ENCODE data around the gene SFSWAP.

The SFSWAP gene

GRCh38 chr12:131703161-131703560, 7.7 kb upstream of the SFSWAP start:
- TF ChIP-seq, protein P1, sequence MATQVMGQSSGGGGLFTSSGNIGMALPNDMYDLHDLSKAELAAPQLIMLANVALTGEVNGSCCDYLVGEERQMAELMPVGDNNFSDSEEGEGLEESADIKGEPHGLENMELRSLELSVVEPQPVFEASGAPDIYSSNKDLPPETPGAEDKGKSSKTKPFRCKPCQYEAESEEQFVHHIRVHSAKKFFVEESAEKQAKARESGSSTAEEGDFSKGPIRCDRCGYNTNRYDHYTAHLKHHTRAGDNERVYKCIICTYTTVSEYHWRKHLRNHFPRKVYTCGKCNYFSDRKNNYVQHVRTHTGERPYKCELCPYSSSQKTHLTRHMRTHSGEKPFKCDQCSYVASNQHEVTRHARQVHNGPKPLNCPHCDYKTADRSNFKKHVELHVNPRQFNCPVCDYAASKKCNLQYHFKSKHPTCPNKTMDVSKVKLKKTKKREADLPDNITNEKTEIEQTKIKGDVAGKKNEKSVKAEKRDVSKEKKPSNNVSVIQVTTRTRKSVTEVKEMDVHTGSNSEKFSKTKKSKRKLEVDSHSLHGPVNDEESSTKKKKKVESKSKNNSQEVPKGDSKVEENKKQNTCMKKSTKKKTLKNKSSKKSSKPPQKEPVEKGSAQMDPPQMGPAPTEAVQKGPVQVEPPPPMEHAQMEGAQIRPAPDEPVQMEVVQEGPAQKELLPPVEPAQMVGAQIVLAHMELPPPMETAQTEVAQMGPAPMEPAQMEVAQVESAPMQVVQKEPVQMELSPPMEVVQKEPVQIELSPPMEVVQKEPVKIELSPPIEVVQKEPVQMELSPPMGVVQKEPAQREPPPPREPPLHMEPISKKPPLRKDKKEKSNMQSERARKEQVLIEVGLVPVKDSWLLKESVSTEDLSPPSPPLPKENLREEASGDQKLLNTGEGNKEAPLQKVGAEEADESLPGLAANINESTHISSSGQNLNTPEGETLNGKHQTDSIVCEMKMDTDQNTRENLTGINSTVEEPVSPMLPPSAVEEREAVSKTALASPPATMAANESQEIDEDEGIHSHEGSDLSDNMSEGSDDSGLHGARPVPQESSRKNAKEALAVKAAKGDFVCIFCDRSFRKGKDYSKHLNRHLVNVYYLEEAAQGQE (IDR thresholded peaks at IDR 0.05; ENCODE audit: insufficient read depth in 1 of 2, low read depth in 2 of 2, low read length in 2 of 2): no peak

DNA sequence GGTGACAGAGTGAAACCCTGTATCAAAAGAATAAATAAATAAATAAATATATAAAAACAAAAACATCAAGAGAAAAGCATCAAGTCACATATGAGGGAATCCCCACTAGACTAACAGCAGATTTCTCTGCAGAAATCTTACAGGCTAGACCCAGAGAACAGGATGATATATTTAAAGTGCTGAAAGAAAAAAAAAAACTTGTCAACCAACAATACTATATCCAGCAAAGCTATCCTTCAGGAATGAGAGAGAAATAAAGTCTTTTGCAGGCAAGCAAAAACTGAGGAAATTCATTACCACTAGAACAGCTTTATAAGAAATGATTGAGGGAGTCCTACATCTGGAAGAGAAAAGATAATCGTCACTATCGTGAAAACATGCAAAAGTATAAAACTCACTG, 6.4 kb upstream of the SFSWAP start:
- TF ChIP-seq SIN3A (IDR thresholded peaks at IDR 0.05; ENCODE audit: borderline replicate concordance, insufficient read depth, low read length) (no peak), FOXP2 (optimal IDR thresholded peaks at IDR 0.05; ENCODE audit: borderline replicate concordance, extremely low read depth, extremely low read length, insufficient read depth) (no peak), TAF1 (IDR thresholded peaks at IDR 0.05; ENCODE audit: borderline replicate concordance, insufficient read depth, low read length) (no peak), POLR2AphosphoS5 (IDR thresholded peaks at IDR 0.05; ENCODE audit: low read depth, low read length) (no peak)
- TF ChIP-seq, protein P1 (IDR thresholded peaks at IDR 0.05; ENCODE audit: insufficient read depth in 1 of 2, low read depth in 2 of 2, low read length in 2 of 2): no peak

- no peak for TF ChIP-seq TAF1 (IDR thresholded peaks at IDR 0.05; ENCODE audit: borderline replicate concordance, insufficient read depth, low read length)
- no peak for TF ChIP-seq SIN3A (IDR thresholded peaks at IDR 0.05; ENCODE audit: borderline replicate concordance, insufficient read depth, low read length)
- no peak for TF ChIP-seq FOXP2 (optimal IDR thresholded peaks at IDR 0.05; ENCODE audit: borderline replicate concordance, extremely low read depth, extremely low read length, insufficient read depth)
- no peak for TF ChIP-seq POLR2AphosphoS5 (IDR thresholded peaks at IDR 0.05; ENCODE audit: low read depth, low read length)
- TF ChIP-seq, protein P1 (IDR thresholded peaks at IDR 0.05; ENCODE audit: insufficient read depth in 1 of 2, low read depth in 2 of 2, low read length in 2 of 2): no peak
Measured at GRCh38 chr12:131709226-131709625, 1.7 kb upstream of the SFSWAP start.

GRCh38 chr12:131711551-131712205, 788 bp downstream of the SFSWAP start:
- no peak for TF ChIP-seq TAF1 (IDR thresholded peaks at IDR 0.05; ENCODE audit: borderline replicate concordance, insufficient read depth, low read length)
- TF ChIP-seq, protein P1 (IDR thresholded peaks at IDR 0.05; ENCODE audit: insufficient read depth in 1 of 2, low read depth in 2 of 2, low read length in 2 of 2): no peak
- no peak for TF ChIP-seq POLR2AphosphoS5 (IDR thresholded peaks at IDR 0.05; ENCODE audit: low read depth, low read length)
- TF ChIP-seq SIN3A (IDR thresholded peaks at IDR 0.05; ENCODE audit: borderline replicate concordance, insufficient read depth, low read length): no peak
- no peak for TF ChIP-seq FOXP2 (optimal IDR thresholded peaks at IDR 0.05; ENCODE audit: borderline replicate concordance, extremely low read depth, extremely low read length, insufficient read depth)

DNA sequence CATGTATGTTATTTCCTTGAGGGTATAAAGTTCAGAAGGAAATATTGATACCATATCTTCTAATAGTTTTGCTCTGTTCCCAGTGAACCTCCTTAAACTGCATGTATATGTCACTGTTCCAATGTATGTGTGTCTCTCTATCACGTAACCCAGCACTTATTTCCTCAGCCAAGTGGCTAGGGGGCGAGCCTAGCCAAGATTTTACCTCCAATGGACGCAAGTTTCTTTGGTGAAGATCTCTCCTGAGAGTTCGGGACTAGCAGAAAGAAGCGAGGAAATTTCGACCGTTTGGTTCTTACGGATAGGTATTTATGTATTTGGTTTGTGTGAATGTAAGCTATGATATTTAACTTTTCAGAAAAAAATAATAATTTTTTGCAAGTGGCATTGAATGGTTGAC, 2.5 kb downstream of the SFSWAP start:
- TF ChIP-seq FOXP2 (optimal IDR thresholded peaks at IDR 0.05; ENCODE audit: borderline replicate concordance, extremely low read depth, extremely low read length, insufficient read depth) (no peak), TAF1 (IDR thresholded peaks at IDR 0.05; ENCODE audit: borderline replicate concordance, insufficient read depth, low read length) (no peak), POLR2AphosphoS5 (IDR thresholded peaks at IDR 0.05; ENCODE audit: low read depth, low read length) (no peak), SIN3A (IDR thresholded peaks at IDR 0.05; ENCODE audit: borderline replicate concordance, insufficient read depth, low read length) (no peak)
- TF ChIP-seq, protein P1 (IDR thresholded peaks at IDR 0.05; ENCODE audit: insufficient read depth in 1 of 2, low read depth in 2 of 2, low read length in 2 of 2): no peak
